Stimulated activated CD8-positive, alpha-beta memory T cell treated with anti-CD3 and anti-CD28 coated beads, Interleukin-4, amount 100 ng/mL, for 1 hour (primary cell): ENCODE results near the gene BAG5.
"Not testable (repeated sequence)": the region's sequence is repeated elsewhere in the genome, so short reads cannot be mapped to it uniquely, and the experiment has no call there.

Source experiments
- DNase-seq, 2 donors: peaks; one replicate each; pipeline ENCODE4 v3.0.0-alpha.2; 2020; ENCODE audit warnings: low read depth in 2 of 2, low spot score in 1 of 2

The BAG5 gene

GRCh38 chr14:103525430-103526246, 36.8 kb downstream of the BAG5 start:
- not testable (repeated sequence) for DNase-seq

- no peak for DNase-seq
Measured at GRCh38 chr14:103524002-103524935, 38.2 kb downstream of the BAG5 start.

- no peak for DNase-seq
Measured at GRCh38 chr14:103523575-103523954, 38.9 kb downstream of the BAG5 start.

- DNase-seq = no peak
Measured at GRCh38 chr14:103522649-103523574, 39.5 kb downstream of the BAG5 start, which contains the start of gene CKB. TSS of gene CKB (minus strand) at chr14:103522830. CDS start at chr14:103522493, 337 bp downstream.

- DNase-seq = no peak
Measured at GRCh38 chr14:103521951-103522563, 40.4 kb downstream of the BAG5 start.

GRCh38 chr14:103521438-103521950, 41.0 kb downstream of the BAG5 start:
- DNase-seq = no peak

GRCh38 chr14:103520657-103521437, 41.6 kb downstream of the BAG5 start:
- DNase-seq = peak in 1 of 2 donors; percentile 41

- no peak for DNase-seq
Measured at GRCh38 chr14:103520269-103520656, 42.2 kb downstream of the BAG5 start.

- DNase-seq = no peak
Measured at GRCh38 chr14:103519837-103520212, 42.6 kb downstream of the BAG5 start.

GRCh38 chr14:103519043-103519836, 43.2 kb downstream of the BAG5 start:
- no peak for DNase-seq

- DNase-seq = peak in 1 of 2 donors; percentile 40
Measured at GRCh38 chr14:103518422-103519042, 43.9 kb downstream of the BAG5 start.

GRCh38 chr14:103517721-103518421, 44.6 kb downstream of the BAG5 start:
- DNase-seq = no peak

- DNase-seq = no peak
Measured at GRCh38 chr14:103517174-103517566, 45.3 kb downstream of the BAG5 start.

GRCh38 chr14:103516426-103517173, 45.9 kb downstream of the BAG5 start:
- no peak for DNase-seq

GRCh38 chr14:103514596-103515421, 47.6 kb downstream of the BAG5 start:
- no peak for DNase-seq
